ENCODE data around the gene CDC42EP2. TPM values are rescaled to one million over a fixed set of nuclear protein-coding genes. Genes with fewer than 3 reads are reported as not detected.

Gene CDC42EP2
- total RNA-seq, 8 experiments from 2014 or later, result 4.0 to 14.1 (median 5.8) TPM

Other genes with a start within 250 kb of the CDC42EP2 start
- 10 to 100 TPM in 3 of 8 experiments, 1 to 10 TPM in 4, under 1 TPM in 1; 0.97 to 25.2 (median 2.0) TPM for gene CDCA5, start 230.8 kb upstream of the CDC42EP2 start, total RNA-seq
- gene ZFPL1, start 230.6 kb upstream of the CDC42EP2 start, total RNA-seq, result 10 to 100 TPM; 33.2 to 95.4 (median 41.7) TPM
- 100 to 1,000 TPM in 3 of 8 experiments, 10 to 100 TPM in 5; 58.3 to 137 (median 89.5) TPM for gene VPS51, start 218.7 kb upstream of the CDC42EP2 start, total RNA-seq
- gene TM7SF2, start 203.0 kb upstream of the CDC42EP2 start, total RNA-seq, result 10 to 100 TPM; 31.4 to 86.3 (median 45.9) TPM
- 10 to 100 TPM in 7 of 8 experiments, 1 to 10 TPM in 1; 8.4 to 18.4 (median 13.3) TPM for gene ZNHIT2, start 197.2 kb upstream of the CDC42EP2 start, total RNA-seq
- gene FAU, start 192.7 kb upstream of the CDC42EP2 start, total RNA-seq, result 1,000 to 10,000 TPM in 7 of 8 experiments, 100 to 1,000 TPM in 1; 848 to 1,834 (median 1,237) TPM
- gene MRPL49, start 192.5 kb upstream of the CDC42EP2 start, total RNA-seq, result 10 to 100 TPM; 43.2 to 75.9 (median 52.0) TPM
- gene SYVN1, start 180.3 kb upstream of the CDC42EP2 start, total RNA-seq, result 10 to 100 TPM; 11.0 to 26.5 (median 18.1) TPM
- under 1 TPM in 1 of 8 experiments, not detected in 7; 0.28 TPM for gene SPDYC, start 144.6 kb upstream of the CDC42EP2 start, total RNA-seq
- 10 to 100 TPM; 32.0 to 79.8 (median 45.3) TPM for gene CAPN1, start 132.9 kb upstream of the CDC42EP2 start, total RNA-seq
- 10 to 100 TPM in 3 of 8 experiments, 1 to 10 TPM in 5; 2.9 to 22.0 (median 6.0) TPM for gene POLA2, start 52.9 kb upstream of the CDC42EP2 start, total RNA-seq
- 10 to 100 TPM; 32.0 to 56.1 (median 44.1) TPM for gene DPF2, start 19.0 kb downstream of the CDC42EP2 start, total RNA-seq
- gene TIGD3, start 39.9 kb downstream of the CDC42EP2 start, total RNA-seq, result 1 to 10 TPM in 5 of 8 experiments, under 1 TPM in 2, not detected in 1; 0.28 to 5.8 (median 4.2) TPM
- 10 to 100 TPM in 1 of 8 experiments, 1 to 10 TPM in 4, under 1 TPM in 3; 0.11 to 10.0 (median 1.9) TPM for gene SLC25A45, start 67.8 kb downstream of the CDC42EP2 start, total RNA-seq
- gene FRMD8, start 71.8 kb downstream of the CDC42EP2 start, total RNA-seq, result 10 to 100 TPM in 4 of 8 experiments, 1 to 10 TPM in 4; 3.1 to 28.2 (median 11.0) TPM
- gene NEAT1, start 107.9 kb downstream of the CDC42EP2 start, total RNA-seq, result 1,000 to 10,000 TPM in 2 of 8 experiments, 100 to 1,000 TPM in 1, 10 to 100 TPM in 5; 10.9 to 1,983 (median 59.7) TPM
- gene MALAT1, start 184.2 kb downstream of the CDC42EP2 start, total RNA-seq, result over 10,000 TPM in 4 of 8 experiments, 1,000 to 10,000 TPM in 4; 4,364 to 49,781 (median 11,043) TPM
- gene SCYL1, start 210.2 kb downstream of the CDC42EP2 start, total RNA-seq, result 100 to 1,000 TPM in 1 of 8 experiments, 10 to 100 TPM in 7; 39.2 to 119 (median 57.7) TPM
- 10 to 100 TPM in 4 of 8 experiments, 1 to 10 TPM in 4; 1.5 to 69.9 (median 25.5) TPM for gene LTBP3, start 243.5 kb downstream of the CDC42EP2 start, total RNA-seq

Data from motor neuron (in vitro differentiated cells).